ENCODE measurements around the gene PRR14L. TPM values are rescaled to one million over a fixed set of nuclear protein-coding genes. Genes with fewer than 3 reads are reported as not detected.

Gene PRR14L
- total RNA-seq, 4 donors from 2014 or later, result 23.6 to 66.0 (median 35.4) TPM

DNA sequence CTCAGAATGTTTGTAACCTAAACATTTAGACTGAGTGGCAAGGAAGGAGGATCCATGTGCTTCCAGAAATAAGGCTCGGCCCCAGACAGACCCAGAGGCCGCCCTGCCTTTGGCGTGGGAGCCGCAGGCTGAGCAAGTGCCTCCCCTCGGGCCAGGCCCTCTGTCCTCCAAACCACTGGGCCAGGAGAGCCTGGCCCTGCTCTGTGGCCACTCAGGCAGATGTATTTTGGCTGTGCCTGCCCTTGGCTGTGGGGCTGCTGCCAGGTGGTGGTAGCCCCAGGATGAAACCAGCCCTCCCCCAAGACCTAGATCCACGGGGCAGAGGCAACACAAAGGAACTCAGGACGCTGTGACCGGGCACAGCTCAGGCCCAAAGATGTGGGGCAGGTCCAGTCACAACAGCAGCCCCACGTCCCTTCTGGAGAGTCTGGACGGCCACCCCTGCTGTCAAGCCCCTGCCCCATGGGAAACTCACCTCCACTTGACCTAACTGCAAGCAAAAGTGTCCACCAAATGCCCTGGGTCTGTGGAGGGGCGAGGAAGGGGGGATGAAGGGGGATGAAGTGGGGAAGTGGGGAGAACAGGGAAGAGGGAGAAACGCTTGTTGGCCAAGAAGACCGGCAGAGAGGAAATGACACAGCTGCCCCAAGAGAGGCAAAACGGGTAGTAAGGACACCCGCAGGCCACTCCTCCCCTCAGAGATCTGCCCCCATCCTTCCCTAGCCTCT lies 111.9 kb downstream of the PRR14L start:
- Histone ChIP-seq H3K27me3 (no peaks in the 10 kb centered on the region), H3K4me3 (peak overlapping the region; percentile 30), H3K36me3 (peaks cover 12% of the 10 kb centered on the region), H3K4me1 (peaks cover 28% of the 10 kb centered on the region), H3K9me3 (no peaks in the 10 kb centered on the region), H3K27ac (peak overlapping the region; percentile 52)
- 62% methylated on average over 15 of the region's 15 CpGs for WGBS
- TF ChIP-seq POLR2AphosphoS5 (IDR thresholded peaks at IDR 0.05) (no peak), POLR2A (IDR thresholded peaks at IDR 0.05) (no peak), EP300 (IDR thresholded peaks at IDR 0.05) (no peak)
- TF ChIP-seq, protein P1, sequence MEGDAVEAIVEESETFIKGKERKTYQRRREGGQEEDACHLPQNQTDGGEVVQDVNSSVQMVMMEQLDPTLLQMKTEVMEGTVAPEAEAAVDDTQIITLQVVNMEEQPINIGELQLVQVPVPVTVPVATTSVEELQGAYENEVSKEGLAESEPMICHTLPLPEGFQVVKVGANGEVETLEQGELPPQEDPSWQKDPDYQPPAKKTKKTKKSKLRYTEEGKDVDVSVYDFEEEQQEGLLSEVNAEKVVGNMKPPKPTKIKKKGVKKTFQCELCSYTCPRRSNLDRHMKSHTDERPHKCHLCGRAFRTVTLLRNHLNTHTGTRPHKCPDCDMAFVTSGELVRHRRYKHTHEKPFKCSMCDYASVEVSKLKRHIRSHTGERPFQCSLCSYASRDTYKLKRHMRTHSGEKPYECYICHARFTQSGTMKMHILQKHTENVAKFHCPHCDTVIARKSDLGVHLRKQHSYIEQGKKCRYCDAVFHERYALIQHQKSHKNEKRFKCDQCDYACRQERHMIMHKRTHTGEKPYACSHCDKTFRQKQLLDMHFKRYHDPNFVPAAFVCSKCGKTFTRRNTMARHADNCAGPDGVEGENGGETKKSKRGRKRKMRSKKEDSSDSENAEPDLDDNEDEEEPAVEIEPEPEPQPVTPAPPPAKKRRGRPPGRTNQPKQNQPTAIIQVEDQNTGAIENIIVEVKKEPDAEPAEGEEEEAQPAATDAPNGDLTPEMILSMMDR (IDR thresholded peaks at IDR 0.05), result no peak
- DNase-seq (ENCODE audit: low spot score in 2 of 2), result no peak

DNA sequence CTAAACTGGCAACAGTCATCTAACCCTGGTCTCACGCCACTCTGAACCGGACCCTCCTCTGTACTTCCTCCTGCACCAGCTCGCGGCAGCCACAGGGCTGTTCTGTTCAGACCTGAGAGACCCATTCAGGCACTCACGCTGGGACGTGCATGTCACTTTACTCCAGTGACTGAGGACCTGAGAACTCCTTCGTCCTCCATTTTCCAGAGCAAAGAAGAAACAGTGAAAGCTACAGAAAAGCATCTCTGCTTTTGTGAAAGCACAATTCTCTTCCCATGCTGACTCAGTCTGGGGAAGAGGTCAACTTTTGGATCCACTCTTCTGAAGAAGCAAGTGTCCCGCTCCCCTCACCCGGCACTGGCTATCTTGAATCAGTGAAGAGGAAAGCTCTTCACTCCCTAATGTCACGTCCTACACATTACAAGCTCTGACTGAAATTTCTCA lies 112.5 kb downstream of the PRR14L start:
- peak overlapping the region; percentile 30 for H3K4me3 ChIP-seq

DNA sequence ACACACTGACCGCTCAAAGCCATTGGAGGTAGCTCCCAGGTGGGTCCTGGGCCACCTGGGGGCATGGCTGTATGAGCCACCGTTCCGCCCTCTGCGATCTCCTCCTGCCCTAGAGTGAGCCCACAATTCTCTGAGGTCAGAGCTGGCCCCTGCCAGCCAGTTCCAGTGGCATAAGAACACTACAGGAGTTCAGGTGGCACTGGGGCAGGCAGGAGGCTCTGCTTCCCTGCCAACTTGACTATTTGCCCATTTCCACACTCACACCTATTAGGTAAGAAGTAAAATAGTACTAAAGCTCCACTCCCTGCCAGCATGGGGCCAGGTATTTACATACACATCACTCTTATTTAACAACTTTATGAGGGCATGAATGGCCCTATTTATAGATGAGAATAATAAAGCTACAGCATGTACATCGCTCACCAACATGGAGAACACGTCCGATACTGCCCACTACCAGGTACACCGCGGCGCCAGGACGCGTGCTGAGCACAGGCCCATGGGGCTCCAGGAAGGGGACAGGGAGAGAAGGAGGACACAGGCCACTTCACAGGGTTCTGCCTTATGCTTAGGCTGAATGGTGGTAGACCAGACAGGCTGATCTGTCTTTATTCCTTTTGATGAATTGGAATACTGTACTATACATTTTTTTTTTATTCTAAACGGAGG lies 114.2 kb downstream of the PRR14L start:
- H3K27me3 ChIP-seq, result no peaks in the 10 kb centered on the region
- no peak for DNase-seq (ENCODE audit: low spot score in 2 of 2)

More for the DNA sequence above, 112.5 kb downstream of the PRR14L start:
- Histone ChIP-seq H3K9me3 (no peaks in the 10 kb centered on the region), H3K4me1 (peaks cover 28% of the 10 kb centered on the region), H3K36me3 (peaks cover 8% of the 10 kb centered on the region), H3K27me3 (no peaks in the 10 kb centered on the region), H3K27ac (peak overlapping the region; percentile 52)
- no peak for TF ChIP-seq POLR2A (IDR thresholded peaks at IDR 0.05)
- TF ChIP-seq, protein P1 (IDR thresholded peaks at IDR 0.05), result no peak
- no peak for TF ChIP-seq POLR2AphosphoS5 (IDR thresholded peaks at IDR 0.05)
- TF ChIP-seq EP300 (IDR thresholded peaks at IDR 0.05), result no peak
- WGBS, result 74% methylated on average over 10 of the region's 10 CpGs
- no peak for DNase-seq (ENCODE audit: low spot score in 2 of 2)

DNA sequence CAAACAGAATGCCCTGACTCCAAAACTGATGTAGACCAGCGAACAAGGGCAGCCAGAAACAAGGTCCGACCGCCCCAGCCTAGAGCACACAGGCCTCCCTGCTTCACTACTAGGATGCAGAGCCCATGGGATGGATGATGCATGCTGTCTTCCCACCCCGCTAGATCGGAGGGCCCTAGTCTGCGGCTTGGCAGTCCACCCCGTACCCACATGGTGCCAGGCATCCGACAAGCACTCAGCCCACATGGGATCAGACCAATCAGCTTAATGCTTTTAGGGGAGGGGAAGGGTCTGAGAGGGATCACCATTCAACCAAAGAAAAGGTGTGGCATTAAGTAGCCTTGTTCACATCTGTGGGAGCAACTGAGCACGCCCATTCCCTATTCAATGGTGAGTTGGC lies 118.5 kb downstream of the PRR14L start:
- H3K4me3 ChIP-seq, result peak overlapping the region; percentile 66
- peaks cover 54% of the 10 kb centered on the region for H3K4me1 ChIP-seq
- 66% methylated on average over 6 of the region's 9 CpGs for WGBS
- H3K27me3 ChIP-seq, result no peaks in the 10 kb centered on the region
- peak overlapping the region; percentile 87 for H3K27ac ChIP-seq
- H3K36me3 ChIP-seq, result peaks cover 3% of the 10 kb centered on the region
- TF ChIP-seq POLR2AphosphoS5 (IDR thresholded peaks at IDR 0.05), result no peak
- TF ChIP-seq, protein P1 (IDR thresholded peaks at IDR 0.05), result no peak
- TF ChIP-seq EP300 (IDR thresholded peaks at IDR 0.05), result no peak
- TF ChIP-seq POLR2A (IDR thresholded peaks at IDR 0.05), result no peak
- H3K9me3 ChIP-seq, result no peaks in the 10 kb centered on the region
- no peak for DNase-seq (ENCODE audit: low spot score in 2 of 2)

More for the DNA sequence above, 114.2 kb downstream of the PRR14L start:
- WGBS, result 80% methylated on average over 13 of the region's 13 CpGs
- peak overlapping the region; percentile 14 for H3K27ac ChIP-seq
- no peak overlapping the region for H3K4me3 ChIP-seq
- peaks cover 37% of the 10 kb centered on the region for H3K4me1 ChIP-seq
- H3K9me3 ChIP-seq, result no peaks in the 10 kb centered on the region
- H3K36me3 ChIP-seq, result peaks cover 3% of the 10 kb centered on the region
- TF ChIP-seq POLR2A (IDR thresholded peaks at IDR 0.05), result no peak
- TF ChIP-seq, protein P1 (IDR thresholded peaks at IDR 0.05), result no peak
- TF ChIP-seq POLR2AphosphoS5 (IDR thresholded peaks at IDR 0.05), result no peak
- no peak for TF ChIP-seq EP300 (IDR thresholded peaks at IDR 0.05)

Other genes with a start within 250 kb of the PRR14L start
- gene PISD, start 87.9 kb downstream of the PRR14L start, total RNA-seq, result 10 to 100 TPM; 42.5 to 91.7 (median 57.9) TPM
- 10 to 100 TPM; 10.2 to 35.6 (median 15.5) TPM for gene DEPDC5, start 3.9 kb upstream of the PRR14L start, total RNA-seq
- gene YWHAH, start 194.4 kb upstream of the PRR14L start, total RNA-seq, result 10 to 100 TPM; 52.9 to 76.6 (median 66.4) TPM